ENCODE measurements around the gene SPSB1. TPM values are rescaled to one million over a fixed set of nuclear protein-coding genes. Genes with fewer than 3 reads are reported as not detected.
A peak's percentile ranks its signal among the peaks of the same experiment; 100 is the strongest.
"Not testable (repeated sequence)": the region's sequence is repeated elsewhere in the genome, so short reads cannot be mapped to it uniquely, and the experiment has no call there.

SPSB1 gene
- polyA plus RNA-seq, 6 donors from 2014 or later: 0.61 to 2.2 (median 1.2) TPM; not detected in 1

- Mint-ChIP-seq H3K4me3 (peak overlapping the region in 3 of 8 donors; percentile 11 to 68 (median 42)), H3K27ac (peak overlapping the region in 3 of 6 donors; percentile 29 to 63 (median 44)), H3K4me1 (peaks cover 0 to 4% (median 2%) of the 10 kb centered on the region in 3 donors), H3K36me3 (peaks cover 0 to 11% of the 10 kb centered on the region in 2 donors), H3K9me3 (peaks cover 4 to 18% (median 15%) of the 10 kb centered on the region in 7 donors), H3K27me3 (peaks cover 0 to 7% (median 0%) of the 10 kb centered on the region in 3 donors)
- DNase-seq (no peak), ATAC-seq (ENCODE audit: low read depth in 2 of 2) (no peak)
Observed at GRCh38 chr1:9289711-9290485, 2.8 kb upstream of the SPSB1 start.

DNA sequence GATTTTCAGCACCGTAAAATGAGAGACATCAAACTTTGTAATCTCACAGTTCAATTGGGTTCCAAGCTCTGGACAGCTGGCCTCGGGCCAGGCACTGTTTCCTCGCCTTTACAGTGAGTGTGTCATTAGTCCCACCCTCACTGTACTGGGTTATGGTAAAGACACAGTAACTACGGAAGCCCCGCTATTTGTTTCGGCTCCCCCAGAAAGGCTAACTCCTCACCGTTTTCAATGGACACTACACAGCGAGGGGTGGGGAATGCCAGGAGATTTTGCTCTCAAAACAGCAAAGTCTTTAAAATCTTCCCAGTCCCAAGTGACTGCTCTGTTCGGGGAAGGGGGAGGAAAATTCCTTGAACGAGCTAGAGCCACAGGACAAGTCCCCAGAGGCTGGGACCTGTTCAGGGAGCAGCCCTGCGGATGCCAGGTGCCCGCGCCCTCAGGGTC, 757 bp upstream of the SPSB1 start:
- no peak for ATAC-seq (ENCODE audit: low read depth in 2 of 2)
- no peaks in the 10 kb centered on the region for H3K27me3 Mint-ChIP-seq

DNA sequence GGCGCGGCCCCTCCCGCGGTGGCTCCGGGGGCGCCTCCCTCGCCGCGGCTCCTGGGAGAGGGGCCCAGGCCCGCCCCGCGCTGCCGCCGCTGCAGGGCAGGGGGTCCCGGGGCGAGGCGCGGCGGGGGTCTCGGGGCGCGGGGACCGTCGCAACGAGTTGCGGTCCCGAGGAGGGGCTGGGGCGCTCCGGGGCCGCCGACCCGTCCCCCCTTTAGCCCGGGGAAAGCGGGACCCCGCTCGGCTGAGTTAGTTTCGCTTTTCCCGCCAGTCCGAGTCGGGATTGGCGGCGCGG, 493 bp downstream of the SPSB1 start:
- Mint-ChIP-seq H3K27ac (no peak overlapping the region), H3K27me3 (no peaks in the 10 kb centered on the region), H3K9me3 (peaks cover 3 to 9% (median 6%) of the 10 kb centered on the region in 7 donors), H3K4me3 (no peak overlapping the region), H3K4me1 (peaks cover 0 to 14% (median 13%) of the 10 kb centered on the region in 3 donors), H3K36me3 (peaks cover 0 to 8% of the 10 kb centered on the region in 2 donors)
- ATAC-seq (ENCODE audit: low read depth in 2 of 2) (no peak), DNase-seq (no peak)

More for the DNA sequence above, 757 bp upstream of the SPSB1 start:
- Mint-ChIP-seq H3K36me3 (peaks cover 0 to 8% of the 10 kb centered on the region in 2 donors), H3K4me3 (peak overlapping the region; percentile 65 to 91 (median 81)), H3K9me3 (peaks cover 4 to 14% (median 11%) of the 10 kb centered on the region in 7 donors), H3K4me1 (peaks cover 0 to 14% (median 8%) of the 10 kb centered on the region in 3 donors), H3K27ac (peak overlapping the region in 4 of 6 donors; percentile 24 to 92 (median 66))
- DNase-seq: no peak

DNA sequence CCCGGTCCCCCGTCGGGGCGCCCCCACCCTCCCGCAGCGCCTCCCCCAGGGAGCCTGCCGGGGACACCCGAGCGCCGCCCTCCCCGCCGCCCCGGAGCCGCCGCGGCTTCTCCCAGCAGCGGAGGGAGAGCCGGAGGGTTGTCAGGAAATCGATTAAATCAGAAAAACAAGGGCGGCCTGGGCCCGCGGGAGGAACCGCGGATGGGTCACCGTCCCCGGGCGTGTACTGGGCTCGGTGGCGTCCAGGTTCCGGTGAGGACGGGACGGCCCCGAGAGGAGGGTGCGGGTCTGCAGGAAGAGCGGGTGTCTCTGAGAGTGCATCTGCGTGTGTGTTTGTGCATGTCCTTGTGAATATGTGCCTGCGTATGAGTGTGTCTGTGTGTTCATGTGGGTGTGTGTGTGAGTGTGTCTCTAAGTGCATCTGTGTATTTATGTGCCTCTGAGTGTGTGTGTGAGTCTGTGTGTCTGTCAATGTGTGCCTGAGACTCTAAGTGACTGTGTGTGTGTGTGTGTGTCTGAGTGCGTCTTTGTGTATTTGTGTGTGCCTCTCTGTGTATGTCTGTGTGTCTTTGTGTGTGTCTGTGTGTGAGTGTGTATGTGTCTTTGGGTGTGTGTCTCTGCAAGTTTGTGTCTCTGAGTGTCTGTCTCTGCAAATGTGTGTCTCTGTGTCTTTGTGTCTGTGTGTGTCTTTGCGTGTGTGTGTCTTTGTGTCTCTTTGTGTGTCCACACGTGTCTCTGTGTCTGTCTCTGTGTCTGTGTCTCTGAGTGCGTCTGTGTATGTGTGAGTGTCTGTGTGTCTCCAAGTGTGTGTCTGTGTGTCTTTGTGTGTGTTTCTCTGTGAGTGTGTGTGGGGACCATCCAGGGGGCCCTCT, 1.1 kb downstream of the SPSB1 start:
- Mint-ChIP-seq H3K4me1 (peaks cover 0 to 14% (median 13%) of the 10 kb centered on the region in 3 donors), H3K27ac (no peak overlapping the region), H3K4me3 (no peak overlapping the region), H3K36me3 (peaks cover 0 to 6% of the 10 kb centered on the region in 2 donors), H3K27me3 (no peaks in the 10 kb centered on the region), H3K9me3 (peaks cover 2 to 5% (median 3%) of the 10 kb centered on the region in 7 donors)
- ATAC-seq (ENCODE audit: low read depth in 2 of 2) (peak; percentile 22 to 24), DNase-seq (peak; percentile 37)

- DNase-seq (no peak), ATAC-seq (ENCODE audit: low read depth in 2 of 2) (no peak)
- Mint-ChIP-seq H3K36me3 (no peaks in the 10 kb centered on the region), H3K4me3 (no peak overlapping the region), H3K4me1 (peaks cover 0 to 14% (median 13%) of the 10 kb centered on the region in 3 donors), H3K27ac (no peak overlapping the region), H3K9me3 (no peaks in the 10 kb centered on the region), H3K27me3 (no peaks in the 10 kb centered on the region)
Observed at GRCh38 chr1:9294405-9294773, 1.7 kb downstream of the SPSB1 start.

DNA sequence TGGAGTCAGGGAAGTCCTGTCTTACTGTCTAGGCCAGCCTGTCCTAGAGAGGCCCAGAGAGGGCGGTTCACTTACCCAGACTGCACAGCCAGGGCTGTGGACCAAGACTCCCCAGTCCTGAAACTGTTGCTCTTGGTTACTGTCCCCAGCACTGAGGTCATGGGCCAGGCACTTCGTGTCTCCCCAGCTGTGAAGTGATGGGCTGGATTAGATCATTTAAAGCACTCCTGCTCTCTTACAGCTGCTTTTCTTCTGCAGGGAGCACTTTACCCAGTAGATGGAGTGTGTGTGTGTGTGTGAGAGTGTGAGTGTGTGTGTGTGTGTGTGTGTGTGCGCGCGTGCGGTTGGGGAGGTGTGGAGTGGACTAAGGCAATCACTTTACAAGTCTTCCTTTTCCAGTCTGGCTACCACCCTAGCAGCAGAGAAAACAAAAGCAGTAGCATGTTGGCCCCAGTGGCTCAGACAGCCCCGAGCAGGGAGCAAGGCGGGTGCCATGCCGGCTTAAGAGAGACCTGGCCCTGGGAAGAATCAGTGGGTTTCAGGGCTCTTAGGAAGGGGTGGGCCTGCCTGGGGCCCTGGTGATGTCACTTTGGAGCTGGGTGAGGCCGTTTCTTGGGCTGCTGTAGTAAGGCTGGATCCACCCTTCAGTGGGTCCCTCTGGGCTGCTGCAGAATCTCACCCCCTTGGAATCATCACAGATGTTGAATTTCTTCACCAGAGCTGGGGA, 2.4 kb downstream of the SPSB1 start:
- peak overlapping the region in 1 of 8 donors; percentile 54 for H3K4me3 Mint-ChIP-seq
- H3K4me1 Mint-ChIP-seq: peaks cover 0 to 14% (median 13%) of the 10 kb centered on the region in 3 donors
- H3K27me3 Mint-ChIP-seq: no peaks in the 10 kb centered on the region
- H3K9me3 Mint-ChIP-seq: no peaks in the 10 kb centered on the region
- H3K27ac Mint-ChIP-seq: no peak overlapping the region
- DNase-seq: no peak
- H3K36me3 Mint-ChIP-seq: no peaks in the 10 kb centered on the region
- peak; percentile 11 to 25 for ATAC-seq (ENCODE audit: low read depth in 2 of 2)

- Mint-ChIP-seq H3K27ac (peak overlapping the region in 1 of 6 donors; percentile 57), H3K4me3 (peak overlapping the region in 4 of 8 donors; percentile 20 to 85 (median 52)), H3K4me1 (peaks cover 0 to 19% (median 19%) of the 10 kb centered on the region in 3 donors), H3K27me3 (no peaks in the 10 kb centered on the region), H3K36me3 (no peaks in the 10 kb centered on the region), H3K9me3 (no peaks in the 10 kb centered on the region)
- DNase-seq (no peak), ATAC-seq (ENCODE audit: low read depth in 2 of 2) (no peak)
Observed at GRCh38 chr1:9295884-9296283, 3.2 kb downstream of the SPSB1 start.

GRCh38 chr1:9296850-9297249, 4.2 kb downstream of the SPSB1 start:
- Mint-ChIP-seq H3K27me3 (no peaks in the 10 kb centered on the region), H3K4me3 (no peak overlapping the region), H3K9me3 (no peaks in the 10 kb centered on the region), H3K27ac (no peak overlapping the region), H3K4me1 (peaks cover 0 to 27% (median 20%) of the 10 kb centered on the region in 3 donors), H3K36me3 (no peaks in the 10 kb centered on the region)
- ATAC-seq (ENCODE audit: low read depth in 2 of 2): no peak
- DNase-seq: no peak

DNA sequence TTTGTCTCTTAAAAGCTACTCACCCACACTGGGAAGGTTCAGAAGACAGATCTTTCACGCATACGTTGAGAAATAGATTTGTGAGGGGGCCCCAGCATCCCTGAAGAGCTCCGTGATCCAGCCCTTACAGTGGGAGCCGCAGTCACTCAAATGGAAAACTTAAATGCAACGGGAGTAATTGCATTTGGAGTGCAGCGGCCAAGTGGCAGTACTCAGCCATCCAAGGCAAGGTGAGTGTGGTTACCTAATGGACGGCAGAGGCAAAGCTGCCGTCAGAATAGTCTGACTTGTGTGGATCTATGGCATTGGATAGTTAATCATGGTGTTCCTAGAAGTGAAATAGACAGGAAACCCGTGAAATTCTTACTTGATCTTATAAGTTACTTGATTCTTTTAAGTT, 5.1 kb downstream of the SPSB1 start:
- H3K27ac Mint-ChIP-seq: no peak overlapping the region
- no peaks in the 10 kb centered on the region for H3K36me3 Mint-ChIP-seq
- no peaks in the 10 kb centered on the region for H3K27me3 Mint-ChIP-seq
- H3K4me3 Mint-ChIP-seq: no peak overlapping the region
- peaks cover 9 to 36% (median 24%) of the 10 kb centered on the region in 3 donors for H3K4me1 Mint-ChIP-seq
- ATAC-seq (ENCODE audit: low read depth in 2 of 2) (no peak), DNase-seq (no peak)
- no peaks in the 10 kb centered on the region for H3K9me3 Mint-ChIP-seq

DNA sequence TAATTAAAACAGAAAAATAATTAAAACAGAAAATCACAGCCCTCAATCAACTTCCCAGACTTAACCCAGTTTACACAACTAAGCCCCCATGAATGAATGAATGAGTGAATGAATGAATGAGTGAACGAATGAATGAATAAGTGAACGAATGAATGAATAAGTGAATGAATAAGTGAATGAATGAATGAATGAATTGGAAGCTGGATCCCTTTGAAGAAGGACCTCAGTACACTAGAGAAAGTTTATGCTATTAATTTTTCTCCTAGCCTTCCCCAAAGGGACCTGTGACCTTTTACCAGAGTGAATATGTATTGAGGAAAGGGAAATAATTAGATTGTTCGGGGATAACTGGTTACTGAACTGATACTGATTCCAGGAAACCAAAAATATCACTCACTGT, 5.6 kb downstream of the SPSB1 start:
- H3K4me1 Mint-ChIP-seq: peaks cover 14 to 41% (median 29%) of the 10 kb centered on the region in 3 donors
- H3K9me3 Mint-ChIP-seq: no peaks in the 10 kb centered on the region
- no peak for ATAC-seq (ENCODE audit: low read depth in 2 of 2)

DNA sequence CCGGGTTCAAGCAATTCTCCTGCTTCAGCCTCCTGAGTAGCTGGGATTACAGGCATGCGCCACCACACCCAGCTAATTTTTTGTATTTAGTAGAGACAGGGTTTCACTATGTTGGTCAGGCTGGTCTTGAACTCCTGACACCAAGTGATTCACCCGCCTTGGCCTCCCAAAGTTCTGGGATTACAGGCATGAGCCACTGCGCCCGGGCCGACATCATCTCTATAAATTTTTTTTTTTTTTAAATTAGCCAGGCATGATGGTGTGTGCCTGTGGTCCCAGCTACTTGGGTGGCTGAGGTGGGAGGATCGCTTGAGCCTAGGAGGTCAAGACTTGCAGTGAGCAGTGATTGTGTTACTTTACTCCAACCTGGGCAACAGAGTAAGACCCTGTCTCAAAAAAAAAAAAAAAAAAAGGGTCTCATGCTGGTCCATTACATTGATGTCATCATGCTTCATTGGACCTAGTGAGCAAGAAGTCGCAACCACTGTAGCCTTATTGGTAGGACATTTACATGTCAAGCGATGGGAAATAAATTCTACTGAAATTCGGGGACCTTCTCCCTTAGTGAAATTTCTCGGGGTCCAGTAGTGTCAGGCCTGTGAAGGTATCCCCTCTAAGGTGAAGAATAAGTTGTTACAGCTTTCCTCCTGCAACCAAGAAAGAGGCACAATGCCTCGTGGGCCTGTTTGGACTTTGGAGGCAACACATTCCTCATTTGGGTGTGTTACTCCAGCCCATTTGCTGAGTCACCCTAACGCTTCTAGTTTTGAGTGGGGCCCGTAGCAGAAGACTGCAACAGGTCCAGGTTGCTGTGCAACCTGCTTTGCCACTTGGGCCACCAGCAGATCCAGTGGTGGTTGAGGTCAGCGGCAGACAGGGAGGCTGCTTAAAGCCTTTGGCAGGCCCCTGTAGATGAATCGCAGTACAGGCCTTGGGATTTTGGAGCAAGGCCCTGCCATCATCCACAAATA, 7.2 kb downstream of the SPSB1 start:
- not testable (repeated sequence) for DNase-seq; H3K27me3 Mint-ChIP-seq; H3K9me3 Mint-ChIP-seq; ATAC-seq (ENCODE audit: low read depth in 2 of 2); H3K36me3 Mint-ChIP-seq; H3K4me3 Mint-ChIP-seq
- Mint-ChIP-seq H3K27ac (peak overlapping the region in 1 of 6 donors; percentile 36), H3K4me1 (peaks cover 27 to 51% (median 29%) of the 10 kb centered on the region in 3 donors)

More for the DNA sequence above, 5.6 kb downstream of the SPSB1 start:
- no peak overlapping the region for H3K27ac Mint-ChIP-seq
- no peaks in the 10 kb centered on the region for H3K27me3 Mint-ChIP-seq
- H3K4me3 Mint-ChIP-seq: no peak overlapping the region
- DNase-seq: no peak
- H3K36me3 Mint-ChIP-seq: no peaks in the 10 kb centered on the region

DNA sequence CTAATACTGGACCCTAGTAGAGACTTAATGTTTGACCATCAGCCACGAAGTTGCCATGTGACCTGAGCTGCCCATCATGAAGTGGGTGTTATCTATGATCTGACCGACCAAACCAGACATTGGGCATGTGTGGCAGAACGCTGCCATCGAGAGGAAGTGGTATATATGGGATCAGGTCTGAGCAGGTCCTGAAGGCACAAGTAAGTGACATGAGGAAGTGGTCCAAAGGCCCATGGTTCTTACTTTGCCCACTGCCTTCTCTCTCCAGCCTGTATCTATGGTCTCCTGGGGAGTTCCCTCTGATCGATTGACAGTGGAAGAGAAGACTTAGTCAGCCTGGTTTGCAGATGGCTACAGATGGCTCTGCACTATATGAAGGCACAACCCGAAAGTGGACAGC, 7.9 kb downstream of the SPSB1 start:
- no peak for ATAC-seq (ENCODE audit: low read depth in 2 of 2)
- H3K27me3 Mint-ChIP-seq: no peaks in the 10 kb centered on the region
- no peak for DNase-seq
- H3K36me3 Mint-ChIP-seq: no peaks in the 10 kb centered on the region
- H3K4me1 Mint-ChIP-seq: peaks cover 30 to 57% (median 34%) of the 10 kb centered on the region in 3 donors
- H3K27ac Mint-ChIP-seq: peak overlapping the region in 1 of 6 donors; percentile 36
- no peak overlapping the region for H3K4me3 Mint-ChIP-seq
- H3K9me3 Mint-ChIP-seq: no peaks in the 10 kb centered on the region
